Dedifferentiated amniotic fluid mesenchymal stem cell (primary cell): ENCODE measurements around the gene CRAMP1.

ENCODE experiments used
- DNase-seq: peaks from one replicate; pipeline ENCODE4 v3.0.0-alpha.2; 2016; ENCODE audit errors: extremely low spot score

CRAMP1 gene

DNA sequence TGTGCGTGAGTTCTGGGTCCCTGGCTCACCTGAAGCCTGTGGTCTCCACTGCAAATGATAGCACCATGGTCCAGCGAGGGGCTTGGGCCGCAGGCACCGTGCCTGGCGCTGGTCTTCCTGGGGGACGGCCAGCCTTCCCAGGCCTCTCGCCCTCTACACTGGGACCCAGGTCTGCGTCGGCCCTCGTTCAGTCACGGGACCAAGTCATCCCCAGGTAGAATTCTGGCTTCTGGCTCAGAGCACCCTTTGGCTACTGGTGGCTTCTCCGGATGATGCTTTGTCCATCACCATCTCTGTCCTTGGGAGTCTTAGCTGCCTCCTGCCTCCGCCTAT is 20.4 kb downstream of the CRAMP1 start:
- DNase-seq = no peak

DNA sequence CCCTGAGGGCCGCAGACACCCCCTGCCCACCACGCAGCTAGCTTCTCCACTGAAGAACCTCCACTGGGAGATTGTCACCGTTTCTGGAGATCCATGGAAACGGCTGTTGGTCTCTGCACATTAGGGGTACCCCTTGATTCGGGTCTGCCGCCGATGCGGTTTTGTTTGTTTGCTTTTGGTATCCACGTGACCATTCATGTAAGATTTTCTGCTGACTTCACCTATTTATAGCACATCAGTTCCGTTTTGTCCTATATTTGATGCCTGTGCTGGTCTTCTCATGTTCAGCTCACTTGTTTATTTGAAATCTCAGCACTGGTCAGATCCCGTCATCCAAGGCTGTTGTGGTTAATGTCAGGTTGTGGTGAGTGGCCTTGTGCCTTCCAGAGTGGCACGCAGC is 21.1 kb downstream of the CRAMP1 start:
- DNase-seq = no peak

DNA sequence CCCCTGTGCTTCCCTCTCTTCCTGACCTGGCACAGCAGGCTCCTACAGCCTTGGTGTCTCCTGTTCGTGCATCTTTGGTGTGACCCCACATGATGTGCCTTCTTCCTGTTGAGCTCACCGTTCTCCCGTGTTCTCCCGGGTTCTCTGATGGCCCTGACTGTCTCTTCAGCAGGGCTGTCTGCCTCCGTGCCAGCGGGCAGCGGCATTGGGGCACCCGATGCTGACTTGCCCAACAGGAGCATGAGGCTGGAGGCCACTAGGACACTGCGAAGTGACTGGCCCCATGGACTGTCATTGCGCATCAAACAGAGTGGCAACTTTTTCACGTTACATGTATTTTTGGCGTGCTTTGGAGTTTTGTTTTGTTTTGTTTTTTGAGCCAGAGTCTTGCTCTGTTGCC is 22.4 kb downstream of the CRAMP1 start:
- DNase-seq = no peak

DNA sequence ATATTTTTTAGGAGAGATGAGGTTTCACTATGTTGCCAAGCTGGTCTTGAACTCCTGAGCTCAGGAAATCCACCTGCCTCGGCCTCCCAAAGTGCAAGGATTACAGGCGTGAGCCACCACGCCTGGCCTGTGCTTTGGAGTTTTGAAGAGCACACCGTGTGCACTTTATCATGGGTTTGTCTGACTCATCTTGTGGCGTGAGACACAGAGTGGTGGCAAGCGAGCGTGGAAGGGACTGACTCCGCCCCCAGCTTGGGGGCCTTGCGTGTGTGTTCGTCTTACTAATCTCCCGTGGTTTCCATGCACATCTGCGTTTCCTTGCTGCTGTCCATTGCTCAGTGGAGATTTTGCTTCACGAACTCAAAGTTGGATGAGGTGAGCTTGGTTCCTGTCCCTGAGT is 22.9 kb downstream of the CRAMP1 start:
- DNase-seq = no peak

DNA sequence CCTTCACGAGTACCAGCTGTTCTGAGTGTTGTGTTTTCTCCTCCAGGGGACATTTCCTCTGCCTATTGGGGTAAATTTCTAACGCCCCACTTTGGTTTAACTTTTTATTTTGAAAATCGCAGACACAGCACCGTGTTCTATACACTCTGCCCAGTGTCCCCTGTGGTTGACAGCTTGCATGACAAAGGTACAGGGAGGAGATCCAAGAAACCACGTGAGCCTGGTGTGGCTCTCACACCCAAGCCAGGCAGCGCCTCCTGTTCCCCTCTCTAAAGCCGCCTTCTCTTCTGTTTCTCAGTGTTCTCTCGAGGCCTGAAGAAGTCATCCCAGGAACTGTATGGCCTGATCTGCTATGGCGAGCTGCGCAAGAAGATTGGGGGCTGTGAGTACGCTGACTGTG is 25.4 kb downstream of the CRAMP1 start:
- no peak for DNase-seq

DNA sequence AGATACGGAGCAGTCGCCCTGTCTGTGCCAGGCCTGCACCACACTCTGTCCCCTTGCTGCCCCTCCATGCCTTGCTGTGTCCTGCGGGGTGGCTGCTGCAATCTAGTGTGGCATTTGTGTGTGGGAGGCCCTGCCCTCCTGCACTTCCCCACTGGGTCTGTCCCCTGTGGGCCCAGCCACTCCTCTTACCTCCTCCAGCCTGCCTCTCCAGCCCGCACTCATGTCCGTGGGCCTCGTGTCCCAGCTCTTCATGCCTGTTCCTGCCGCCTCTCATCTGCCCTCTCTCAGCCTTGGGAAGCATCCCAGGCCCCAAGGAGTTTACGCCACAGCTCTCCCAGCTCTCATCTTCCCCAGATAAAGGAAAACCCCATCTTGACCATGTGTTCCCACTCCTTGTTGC is 26.6 kb downstream of the CRAMP1 start:
- no peak for DNase-seq

DNA sequence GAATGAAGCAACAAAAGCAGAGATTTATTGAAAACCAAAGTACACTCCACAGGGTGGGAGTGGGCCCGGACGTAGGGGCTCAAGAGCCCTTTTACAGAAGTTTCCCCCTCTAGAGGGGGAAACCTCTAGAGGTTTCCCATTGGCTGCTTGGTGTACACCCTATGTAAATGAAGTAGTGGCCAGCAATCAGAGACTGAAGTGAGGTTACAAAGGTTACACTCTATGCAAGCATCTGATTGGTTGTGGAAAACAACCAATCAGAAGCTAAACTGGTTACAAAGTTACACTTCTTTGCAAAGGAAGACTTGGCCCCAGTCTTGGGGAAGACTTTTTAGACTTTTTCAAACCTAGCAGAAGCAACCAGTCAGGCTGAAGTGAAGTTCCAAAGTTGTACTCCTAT is 27.1 kb downstream of the CRAMP1 start:
- no peak for DNase-seq

DNA sequence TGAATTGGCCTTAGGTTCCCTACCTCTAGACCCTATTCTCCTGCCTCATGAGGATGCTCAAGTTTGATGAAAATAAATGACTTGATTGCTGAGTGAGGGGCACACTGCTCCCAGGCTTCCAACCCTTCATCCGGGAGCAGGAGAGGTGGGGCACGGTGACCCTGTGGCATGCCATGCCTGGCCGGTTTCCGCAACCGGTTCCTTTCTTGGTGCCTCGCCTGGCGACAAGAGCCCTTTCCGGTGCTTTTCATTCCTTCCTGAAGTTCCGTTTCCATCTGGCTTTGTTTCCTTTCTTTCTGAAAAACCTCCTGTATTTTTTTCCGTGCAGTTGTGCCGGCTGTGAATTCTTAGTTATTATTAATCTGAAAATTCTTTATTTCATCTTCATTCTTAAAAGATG is 27.7 kb downstream of the CRAMP1 start:
- DNase-seq = no peak

DNA sequence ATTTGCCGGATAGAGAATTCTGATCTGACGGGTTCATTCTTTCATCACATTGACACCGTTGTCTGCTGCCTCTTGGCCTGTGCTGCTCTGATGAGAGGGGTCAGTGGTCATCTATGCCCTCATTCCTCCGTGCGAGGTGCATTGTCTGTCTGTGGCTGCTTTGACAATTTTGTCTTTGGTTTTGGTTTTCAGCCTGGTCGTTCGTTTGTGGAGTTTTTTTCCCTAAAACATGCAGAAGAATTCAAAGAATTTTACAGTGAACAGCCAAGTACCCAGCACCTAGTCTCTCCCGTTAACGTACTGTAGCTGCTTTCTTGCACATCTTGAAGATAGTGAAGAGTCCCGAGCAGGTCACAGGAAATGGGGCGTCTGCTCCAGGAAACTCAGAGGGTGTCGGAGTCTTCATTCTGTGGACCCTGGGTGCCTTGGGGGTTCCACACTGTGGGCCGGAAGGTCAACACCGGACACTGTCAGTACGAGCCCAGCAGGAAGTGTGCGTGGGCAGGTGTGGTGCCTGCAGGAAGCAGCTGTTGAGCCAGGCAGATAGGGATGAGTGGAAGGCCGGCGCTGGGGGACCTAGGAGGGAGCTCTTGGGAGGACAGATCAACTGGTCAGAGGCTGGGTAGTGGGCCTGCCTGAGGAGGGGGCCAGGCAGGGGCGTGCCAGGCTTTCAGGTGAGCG is 28.2 kb downstream of the CRAMP1 start:
- no peak for DNase-seq

DNA sequence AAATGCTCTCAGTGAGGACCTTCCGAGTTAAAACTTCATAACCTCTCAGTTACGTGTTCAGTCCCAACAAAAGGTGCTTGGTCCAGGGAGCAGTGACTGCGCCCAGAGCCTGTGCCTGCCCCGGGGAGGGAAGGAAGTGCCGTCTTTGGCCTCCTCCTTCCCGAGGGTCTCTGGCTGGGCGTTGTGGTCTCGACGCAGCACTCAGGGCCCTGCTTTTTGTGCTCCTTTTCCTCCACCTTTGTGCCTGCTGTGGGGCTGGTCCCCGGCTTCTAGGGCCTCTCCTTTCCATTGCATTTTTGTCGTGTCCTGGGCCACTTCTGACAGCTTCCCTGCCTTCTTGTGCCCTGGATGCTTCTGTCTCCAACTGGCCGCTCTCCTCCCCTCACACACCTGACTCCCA is 29.1 kb downstream of the CRAMP1 start:
- DNase-seq = no peak

DNA sequence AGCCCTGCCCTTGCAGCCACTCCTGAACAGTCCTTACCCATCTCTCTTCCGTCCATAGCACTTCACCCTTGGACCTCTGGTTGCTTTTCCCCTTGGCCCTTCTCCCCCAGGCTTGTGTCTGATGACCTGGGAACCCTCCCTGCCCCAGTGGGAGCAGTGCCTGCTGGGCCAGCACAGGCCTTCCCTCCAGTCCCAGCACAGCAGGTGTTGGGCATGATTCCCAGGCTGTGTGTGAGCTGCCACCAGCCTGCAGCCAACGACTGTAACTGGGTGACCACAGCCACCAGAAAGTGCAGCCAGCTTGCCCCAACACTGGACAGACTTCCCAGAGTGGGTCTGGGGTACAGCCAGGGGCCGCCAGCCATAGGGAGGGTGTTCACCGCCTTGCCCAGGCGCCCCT is 30.0 kb downstream of the CRAMP1 start:
- DNase-seq = no peak

DNA sequence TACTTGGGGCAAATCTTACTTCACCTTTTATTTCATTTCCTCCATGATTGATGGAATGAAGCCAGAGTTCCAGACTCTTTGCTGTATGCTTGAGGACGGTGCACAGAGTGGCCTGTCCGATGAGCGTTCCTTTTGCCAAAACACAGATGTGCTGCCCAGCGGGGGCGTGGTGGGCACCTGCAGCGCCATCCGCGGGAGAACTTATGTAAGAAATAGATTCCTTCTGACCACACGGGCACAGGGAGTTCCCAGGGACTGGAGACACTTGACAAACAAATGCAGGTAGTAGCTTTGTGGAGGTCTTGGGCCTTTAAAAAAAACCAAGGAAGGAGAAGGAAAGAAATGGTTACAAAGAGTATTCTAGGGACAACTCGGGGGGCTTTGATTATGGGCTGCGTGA is 30.6 kb downstream of the CRAMP1 start:
- no peak for DNase-seq

DNA sequence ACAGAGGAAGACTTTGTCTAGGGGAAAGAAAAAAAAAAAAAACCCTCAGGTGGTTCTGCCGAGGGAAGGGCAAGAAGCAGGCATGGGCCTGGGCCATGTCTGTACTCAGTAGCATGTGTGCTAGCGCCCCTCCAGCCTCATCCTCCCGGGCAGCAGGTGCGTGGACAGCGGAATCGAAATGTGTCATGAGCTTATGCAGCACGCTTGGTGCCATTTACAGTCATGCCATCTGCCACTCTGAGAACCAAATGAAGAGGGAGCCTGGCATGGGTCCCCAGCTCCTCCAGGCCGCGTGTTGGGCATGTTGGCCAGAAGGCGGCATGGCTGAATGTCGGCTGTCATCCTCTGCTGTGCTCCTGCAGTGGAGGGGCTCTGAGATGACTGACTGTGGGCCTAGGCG is 31.4 kb downstream of the CRAMP1 start:
- no peak for DNase-seq

DNA sequence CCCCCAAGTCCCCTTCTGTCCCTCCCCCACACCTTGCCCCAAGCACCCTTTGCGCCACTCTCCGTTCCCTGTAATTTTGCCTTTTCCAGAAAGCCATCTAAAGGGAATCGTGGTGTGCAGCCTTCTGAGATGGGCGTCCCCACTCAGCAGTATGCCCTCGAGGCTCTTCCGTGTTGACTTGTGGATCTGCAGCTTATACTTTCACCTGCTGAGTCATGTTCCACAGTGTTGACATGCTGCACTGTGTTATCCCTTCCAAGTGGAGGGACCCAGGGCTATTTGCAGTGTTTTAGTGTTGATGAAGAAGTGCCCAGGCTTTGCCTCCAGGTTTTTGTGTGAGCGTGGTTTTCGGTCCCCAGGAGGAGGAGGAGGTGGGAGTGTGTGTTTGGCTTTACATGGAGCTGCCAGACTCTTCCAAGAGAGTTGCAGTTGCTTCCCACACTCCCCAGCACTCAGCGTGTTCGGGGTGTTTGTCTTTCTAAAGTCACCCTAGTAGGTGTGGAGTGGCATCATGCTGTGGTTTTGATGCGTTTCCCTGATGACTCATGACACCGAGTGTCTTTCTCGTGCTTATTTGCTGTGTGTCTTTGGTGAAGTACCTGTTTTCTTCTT is 33.9 kb downstream of the CRAMP1 start:
- no peak for DNase-seq

DNA sequence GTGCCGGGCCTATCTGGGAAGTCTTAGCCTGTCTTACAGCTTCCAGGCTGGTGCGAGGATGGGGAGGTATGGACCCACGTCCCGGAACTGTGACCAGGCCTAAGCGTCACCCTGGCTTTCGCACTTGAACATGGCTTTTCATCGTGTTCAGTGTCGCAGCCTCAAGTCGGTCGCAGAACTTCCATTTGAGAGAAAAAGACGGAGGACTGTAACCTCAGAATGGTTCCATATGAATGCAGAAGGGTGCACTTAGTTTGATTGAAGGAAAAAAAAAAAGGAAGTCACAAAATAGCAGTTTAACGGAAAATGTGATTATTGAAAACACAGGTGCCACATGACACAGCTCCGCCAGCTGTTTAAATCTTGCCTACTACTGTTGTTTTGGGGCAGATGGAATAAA is 35.7 kb downstream of the CRAMP1 start:
- DNase-seq = no peak

DNA sequence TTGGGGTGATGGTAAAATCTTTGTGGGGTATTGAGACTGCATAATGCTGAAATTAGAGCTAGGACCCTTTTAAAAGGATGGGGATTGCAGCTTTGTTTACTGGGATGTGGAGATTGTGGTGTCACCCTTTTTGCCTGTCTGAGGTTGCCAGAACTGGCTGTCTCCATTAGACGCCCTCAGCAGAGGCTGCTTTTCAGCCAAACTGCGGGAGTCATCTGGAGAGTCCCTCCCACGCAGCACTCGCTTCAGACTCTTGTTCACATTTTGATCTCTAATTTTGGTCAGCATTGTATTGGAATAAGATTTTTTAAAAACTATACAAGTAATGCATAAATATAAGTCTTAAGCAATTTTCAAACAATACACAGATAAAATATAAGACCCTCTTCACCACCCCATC is 38.0 kb downstream of the CRAMP1 start:
- no peak for DNase-seq

DNA sequence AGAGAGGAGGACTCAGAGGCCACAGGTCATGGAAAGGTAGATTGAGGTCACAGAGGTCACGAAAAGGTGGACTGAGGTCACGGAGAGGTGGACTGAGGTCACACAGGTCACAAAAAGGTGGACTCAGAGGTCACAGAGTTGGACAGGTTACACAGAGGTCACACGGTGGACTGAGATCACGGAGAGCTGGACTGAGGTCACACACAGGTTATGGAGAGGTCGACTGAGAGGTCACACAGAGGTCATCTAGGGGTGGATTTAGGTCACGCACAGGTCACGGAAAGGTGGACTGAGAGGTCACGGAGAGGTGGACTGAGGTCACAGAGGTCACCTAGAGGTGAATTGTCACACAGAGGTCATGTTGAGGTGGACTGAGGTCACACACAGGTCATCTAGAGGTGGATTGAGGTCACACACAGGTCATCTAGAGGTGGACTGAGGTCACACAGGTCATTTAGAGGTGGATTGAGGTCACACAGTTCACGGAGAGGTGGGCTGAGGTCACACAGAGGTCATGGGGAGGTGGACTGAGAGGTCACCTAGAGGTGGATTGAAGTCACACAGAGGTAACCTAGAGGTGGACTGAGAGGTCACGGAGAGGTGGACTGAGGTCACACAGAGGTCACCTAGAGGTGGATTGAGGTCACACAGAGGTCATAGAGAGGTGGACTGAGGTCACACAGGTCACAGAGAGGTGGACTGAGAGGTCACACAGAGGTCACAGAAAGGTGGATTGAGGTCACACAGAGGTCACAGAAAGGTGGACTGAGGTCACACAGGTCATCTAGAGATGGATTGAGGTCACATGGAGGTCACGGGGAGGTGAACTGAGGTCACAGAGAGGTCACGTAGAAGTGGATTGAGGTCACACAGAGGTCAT is 39.2 kb downstream of the CRAMP1 start:
- no peak for DNase-seq

DNA sequence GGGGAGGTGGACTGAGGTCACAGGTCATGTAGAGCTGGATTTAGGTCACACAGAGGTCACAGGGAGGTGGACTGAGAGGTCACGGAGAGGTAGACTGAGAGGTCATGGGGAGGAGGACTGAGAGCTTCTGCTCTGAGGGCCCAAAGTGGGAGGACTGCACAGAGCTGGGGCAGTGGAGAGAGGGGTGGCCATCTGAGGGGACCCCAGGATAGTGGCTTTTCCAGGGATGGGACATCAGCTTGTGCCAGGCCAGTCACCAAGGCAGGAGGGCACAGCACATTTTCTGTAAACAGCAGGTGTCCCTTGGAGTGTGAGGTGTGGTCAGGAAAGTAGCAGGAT is 39.8 kb downstream of the CRAMP1 start:
- no peak for DNase-seq

DNA sequence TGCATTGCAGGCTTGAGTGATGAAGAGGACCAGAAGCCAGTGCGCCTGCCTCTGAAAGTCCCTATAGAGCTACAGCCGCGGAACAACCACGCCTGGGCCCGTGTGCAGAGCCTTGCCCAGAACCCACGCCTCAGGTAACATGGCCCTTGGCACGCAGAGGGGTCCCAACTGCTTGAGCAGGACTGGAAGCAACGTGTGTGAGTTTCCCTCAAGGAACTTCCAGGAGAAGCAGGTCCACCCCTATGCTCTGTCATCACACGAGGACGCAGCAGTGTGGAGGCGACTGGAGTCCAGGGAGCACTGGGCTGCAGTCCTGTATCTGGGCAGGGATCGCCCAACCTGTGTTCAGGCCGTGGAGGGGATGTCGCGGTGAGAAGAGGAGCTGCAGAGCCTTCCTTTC is 40.9 kb downstream of the CRAMP1 start:
- no peak for DNase-seq

DNA sequence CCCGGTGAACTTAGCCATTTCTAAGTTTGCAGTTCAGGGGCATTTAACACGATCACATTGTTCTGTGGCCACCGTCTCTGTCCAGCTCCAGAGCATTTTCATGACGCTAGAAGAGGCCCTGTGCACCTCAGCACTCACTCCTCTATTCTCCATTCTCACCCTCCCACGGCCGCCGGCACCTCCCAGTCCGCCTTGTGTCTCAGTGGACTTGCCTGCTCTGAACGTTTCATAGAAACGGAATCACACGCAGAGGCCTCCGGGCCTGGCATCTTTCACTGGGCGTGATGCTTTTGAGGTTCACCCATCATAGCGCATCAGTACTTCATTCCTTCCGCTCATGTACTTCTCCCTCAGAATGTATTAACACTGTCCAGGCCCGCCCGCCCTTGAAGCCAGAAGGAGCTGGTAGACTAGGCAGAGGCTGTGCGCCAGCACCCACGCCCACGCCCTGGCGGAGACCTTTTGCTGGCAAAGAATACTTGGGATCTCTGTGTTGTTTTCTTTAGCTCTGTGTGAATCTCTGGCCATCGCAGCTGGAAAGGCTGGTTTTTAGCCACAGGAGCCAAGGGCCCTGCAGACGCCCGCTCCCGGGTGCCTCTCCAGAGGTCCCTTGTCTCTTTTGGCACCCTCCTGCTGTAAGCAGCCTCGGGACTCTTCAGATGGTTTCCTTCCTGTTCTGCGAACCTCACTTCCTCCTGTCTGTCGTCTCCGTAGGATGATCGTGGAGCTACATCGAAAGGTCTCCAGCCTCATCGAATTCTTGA is 42.5 kb downstream of the CRAMP1 start:
- no peak for DNase-seq

DNA sequence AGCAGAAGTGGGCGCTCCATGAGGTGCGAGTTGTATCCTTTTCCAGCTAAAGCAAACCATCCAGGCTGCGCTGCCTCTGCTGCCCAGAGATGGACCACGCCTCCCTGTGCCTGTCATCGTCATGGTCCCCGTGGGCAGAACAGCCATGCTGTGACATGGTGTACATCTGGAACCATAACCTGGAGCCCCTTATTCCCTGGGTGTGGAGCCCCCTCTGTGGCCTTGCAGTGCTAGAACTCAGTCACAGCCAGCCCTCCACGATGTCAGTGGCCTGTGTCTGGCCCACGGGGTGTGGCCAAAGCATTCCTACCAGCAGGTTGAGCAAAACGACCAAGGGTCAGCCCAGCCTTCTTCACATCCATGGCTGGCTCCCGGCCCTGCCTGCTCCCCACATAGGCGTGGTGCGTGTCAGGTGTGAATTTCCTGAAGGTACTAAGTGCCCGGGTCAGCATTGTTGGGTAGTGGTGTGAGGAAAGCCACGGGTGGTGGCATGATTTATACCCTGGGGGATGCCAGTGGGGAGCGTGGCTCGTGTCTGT is 43.2 kb downstream of the CRAMP1 start:
- DNase-seq = no peak
